ENCODE data around the gene ITIH1.

The ITIH1 gene

DNA sequence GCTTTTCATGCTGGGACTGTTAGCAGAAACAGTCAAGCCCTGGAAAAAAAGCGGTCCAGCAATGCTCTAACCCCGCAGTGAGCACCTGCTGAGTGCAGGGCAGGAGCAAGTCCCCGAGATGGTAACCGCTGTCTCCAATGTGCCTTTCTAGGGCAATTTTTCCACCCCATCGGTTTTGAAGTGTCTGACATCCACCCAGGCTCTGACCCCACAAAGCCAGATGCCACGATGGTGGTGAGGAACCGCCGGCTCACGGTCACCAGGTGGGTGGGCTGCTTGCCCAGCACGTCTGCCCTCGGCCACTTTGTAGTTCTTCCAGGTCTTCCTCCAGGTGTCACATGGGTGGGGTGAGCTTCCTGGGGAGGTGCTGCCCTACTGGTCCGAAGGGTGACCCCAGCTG, 14.0 kb downstream of the ITIH1 start:
- DNase-seq, result no peak

DNA sequence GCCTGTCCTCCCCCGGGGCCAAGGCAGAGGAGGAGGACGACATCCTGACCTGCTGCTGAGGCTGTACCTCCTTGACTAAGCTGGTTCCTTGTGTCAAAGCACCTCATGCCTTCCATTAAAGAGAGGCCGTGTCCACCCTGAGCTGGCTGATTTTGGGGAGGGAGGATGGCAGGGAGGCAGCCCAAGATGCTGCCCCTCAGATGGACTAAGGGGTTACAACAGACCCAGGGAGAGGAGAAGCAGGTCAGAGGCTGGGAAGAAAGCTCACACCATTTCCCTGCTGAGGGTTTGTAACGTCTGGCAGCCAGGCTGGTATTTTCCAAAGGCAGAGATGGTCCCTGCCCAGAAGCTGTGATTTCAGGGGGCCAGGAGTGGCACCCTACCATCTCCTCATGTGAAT, 14.5 kb downstream of the ITIH1 start:
- DNase-seq, result no peak

DNA sequence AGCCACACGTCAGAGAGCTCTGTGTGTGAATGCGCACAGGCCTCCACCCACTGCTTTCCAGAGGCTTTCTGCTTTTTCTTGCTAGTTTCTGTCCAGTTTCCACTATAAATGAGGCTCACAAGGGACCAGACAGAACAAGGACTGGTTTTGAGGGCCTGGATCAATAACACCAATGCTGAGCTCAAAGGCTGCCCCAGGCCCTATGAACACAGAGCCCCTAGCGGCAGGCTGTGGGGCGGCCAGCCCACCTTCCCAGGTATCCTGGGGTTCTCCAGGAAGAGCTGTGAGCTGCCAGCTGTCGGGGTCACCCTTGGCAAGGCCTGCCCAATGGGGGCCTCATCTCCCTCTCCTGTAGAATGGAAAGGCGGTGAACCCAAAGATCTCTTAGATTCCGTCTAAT, 15.0 kb downstream of the ITIH1 start:
- DNase-seq, result no peak

DNA sequence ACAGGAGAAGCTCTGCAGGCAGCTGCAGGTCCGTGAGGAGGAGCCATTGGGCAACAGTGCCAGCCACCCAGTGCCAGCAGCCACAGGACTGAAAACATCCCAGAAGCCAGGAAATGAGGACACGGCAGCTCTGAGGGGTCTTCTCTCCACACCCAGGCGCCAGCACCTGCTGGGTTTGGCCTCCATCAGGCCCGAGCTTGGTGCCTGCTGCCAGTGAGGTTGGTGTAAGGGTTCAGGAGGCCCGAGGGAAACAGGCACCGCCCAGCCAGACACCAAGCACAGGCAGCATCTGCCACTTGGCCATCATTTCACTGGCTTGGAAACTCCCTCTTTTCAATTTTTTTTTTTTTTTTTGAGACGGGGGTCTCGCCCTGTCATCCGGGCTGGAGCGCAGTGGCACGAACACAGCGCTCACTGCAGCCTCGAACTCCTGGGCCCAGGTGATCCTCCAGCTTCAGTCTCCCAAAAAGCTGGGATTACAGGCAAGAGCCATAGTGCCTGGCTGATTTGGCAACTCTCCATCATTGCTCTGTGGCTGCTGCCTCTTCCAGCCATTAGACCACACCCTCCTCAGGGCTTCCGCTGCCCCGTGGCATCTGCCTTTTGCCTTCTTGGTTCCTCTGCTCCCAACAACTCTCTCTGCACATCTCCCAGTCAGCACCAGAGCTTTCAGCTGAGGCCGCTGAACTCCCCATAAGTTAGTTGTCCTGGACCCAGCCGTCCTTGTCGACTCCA, 15.7 kb downstream of the ITIH1 start:
- DNase-seq, result no peak

DNA sequence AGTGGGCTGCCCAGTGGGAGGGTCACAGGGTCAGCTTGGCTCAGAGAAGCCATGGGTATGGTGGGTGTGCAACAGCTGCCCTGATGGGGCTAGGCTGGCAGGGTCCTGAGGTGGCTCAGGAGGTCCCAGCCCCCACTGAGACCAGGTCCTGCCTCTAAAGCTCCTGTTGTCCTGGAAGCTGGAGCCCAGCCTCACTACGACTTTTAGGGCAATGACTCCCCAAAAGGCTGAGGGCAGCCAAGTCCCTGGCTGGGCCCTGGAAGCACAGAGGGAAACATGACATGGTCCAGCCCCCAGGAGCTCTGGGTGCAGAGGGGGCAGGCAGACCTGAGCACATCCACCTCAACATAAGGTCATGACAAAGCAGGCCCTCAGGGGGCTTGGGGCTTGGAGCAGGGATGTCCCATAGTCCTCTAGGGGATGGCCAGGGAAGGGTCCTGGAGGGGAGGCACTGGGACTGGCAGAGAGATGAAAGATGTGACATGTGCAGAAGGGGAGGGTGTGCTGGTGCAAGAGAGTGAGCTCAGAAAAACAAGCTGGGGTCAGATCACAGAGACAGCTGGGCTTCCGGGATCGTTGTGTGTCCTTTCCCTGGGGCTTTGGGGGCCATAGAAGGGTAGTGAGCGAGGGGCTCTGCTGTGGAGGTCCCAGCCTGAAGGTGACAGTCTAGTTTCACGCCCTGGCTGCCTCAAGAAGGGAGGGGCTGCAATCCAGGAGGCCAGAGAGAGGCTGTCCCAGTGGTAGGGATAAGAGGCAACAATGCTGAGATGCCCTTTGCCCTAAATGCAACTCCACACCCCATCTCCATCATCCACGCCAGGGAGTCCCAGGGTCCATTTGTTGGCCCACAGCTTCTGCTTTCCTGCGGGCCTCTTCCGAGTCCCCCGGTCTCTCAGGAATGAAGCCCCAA, 16.6 kb downstream of the ITIH1 start:
- DNase-seq, result no peak

DNA sequence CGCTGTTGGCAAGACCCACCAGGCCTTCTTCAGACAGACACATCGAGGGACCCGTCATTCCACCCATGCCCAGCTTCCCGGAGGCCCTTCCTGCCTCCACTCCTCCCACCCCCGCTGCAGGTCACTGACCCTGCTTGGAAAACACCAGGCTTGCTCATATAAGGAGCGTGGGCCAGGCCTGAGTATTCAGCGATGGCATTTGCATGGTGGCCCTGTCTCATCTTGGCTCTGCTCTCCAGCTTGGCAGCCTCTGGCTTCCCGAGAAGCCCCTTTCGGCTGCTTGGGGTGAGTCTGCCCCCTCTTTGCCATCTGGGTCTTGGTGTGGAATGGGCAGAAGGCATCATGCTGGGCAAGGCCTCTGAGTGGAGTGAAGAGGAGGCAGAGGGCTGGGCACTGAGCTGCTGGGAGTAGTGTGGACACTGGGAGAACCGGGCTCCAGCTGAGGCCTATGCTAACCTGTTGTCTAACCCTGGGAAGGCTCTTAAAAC, 17.3 kb downstream of the ITIH1 start, which contains the start of gene ITIH3:
ITIH3 (plus strand) TSS at position 185 of the 488 bp plus-strand sequence; CDS start at position 193, 8 bp downstream.
- no peak for DNase-seq

DNA sequence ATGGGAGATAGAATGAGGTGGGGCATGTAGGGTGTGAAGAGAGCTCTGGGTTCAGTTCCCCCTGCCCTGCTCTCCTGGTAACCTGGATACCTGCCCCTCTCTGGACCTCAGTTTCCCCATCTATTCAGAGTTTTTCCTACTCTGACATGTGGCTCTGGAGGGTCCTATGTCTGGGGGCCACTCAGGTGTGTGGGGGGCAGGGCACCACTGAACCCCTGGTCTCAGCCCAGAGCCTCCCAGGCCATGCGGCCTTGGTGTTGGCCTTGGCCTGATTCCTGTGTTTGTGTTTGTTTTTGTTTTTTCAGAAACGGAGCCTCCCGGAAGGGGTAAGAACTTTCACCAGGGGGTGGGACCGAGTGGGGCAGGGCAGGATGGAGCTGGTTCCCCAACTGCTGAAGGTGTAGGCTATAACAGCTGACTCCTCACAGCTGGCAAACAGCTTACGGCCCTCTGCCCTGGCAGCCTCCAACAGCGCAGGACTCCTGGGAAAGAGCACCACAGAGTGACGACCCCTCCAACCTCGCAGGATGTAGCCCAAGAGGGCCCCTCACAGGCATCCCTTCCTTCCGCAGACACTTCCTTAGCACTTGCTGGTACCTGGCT, 18.0 kb downstream of the ITIH1 start:
- no peak for DNase-seq

DNA sequence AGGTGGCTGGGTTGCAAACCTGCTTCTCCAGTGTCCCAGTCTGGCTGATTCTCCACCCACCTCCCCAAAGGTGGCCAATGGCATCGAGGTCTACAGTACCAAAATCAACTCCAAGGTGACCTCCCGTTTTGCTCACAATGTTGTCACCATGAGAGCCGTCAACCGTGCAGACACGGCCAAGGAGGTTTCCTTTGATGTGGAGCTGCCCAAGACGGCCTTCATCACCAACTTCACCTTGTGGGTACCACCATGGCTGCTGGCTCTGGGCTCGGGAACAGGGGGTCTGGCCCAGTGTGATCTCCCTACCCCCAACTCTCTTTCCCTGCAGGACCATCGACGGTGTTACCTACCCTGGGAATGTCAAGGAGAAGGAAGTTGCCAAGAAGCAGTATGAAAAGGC, 19.0 kb downstream of the ITIH1 start:
- no peak for DNase-seq

DNA sequence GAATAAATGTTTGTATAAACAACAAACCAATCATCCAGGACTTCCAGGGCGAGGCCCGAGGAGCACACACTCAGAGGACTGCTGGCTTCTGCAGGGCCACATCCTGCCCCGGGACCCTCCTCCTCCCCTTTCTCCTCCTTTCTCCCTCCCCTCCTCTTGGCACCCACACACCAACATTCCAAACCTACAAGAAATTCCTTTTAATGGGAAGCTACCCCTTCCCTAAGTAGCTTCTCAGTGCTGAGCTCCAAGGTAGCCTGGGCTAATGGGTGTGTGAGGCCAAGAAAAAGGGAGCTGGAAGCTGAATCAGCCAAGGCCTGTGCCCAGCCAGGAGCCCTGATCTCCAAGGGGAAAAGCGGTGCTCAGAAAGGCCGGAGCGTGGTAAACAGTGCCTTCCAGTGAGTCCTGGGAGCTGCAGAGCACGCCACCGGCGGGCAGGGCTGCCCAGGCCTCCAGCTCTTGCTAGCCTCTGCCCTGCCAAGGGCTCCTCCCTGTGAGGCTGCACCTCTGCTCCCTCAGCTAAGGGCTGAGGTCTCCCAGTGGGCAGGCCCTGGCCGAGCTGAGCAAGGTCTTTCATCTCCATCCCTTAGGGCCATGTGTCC, 21.1 kb downstream of the ITIH1 start:
- no peak for DNase-seq

DNA sequence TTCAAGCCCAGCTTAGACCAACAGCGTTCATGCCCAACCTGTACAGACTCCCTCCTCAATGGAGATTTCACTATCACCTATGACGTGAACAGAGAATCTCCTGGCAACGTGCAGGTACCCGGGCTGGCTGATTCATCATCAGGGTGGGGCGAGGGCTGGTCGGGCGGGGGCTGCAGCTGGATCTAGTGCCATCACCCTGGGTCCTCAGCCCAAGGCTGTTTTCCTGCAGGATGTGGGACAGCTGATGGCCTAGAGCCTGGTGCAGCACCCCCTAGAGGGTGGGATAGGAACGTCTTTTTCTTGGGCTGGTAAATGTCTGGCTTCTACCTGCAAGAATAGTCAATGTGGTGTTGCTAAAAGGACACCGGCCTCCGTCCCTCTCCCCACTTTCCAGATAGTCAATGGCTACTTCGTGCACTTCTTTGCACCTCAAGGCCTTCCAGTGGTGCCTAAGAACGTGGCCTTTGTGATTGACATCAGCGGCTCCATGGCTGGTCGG, 21.6 kb downstream of the ITIH1 start:
- DNase-seq, result peak; percentile 7

DNA sequence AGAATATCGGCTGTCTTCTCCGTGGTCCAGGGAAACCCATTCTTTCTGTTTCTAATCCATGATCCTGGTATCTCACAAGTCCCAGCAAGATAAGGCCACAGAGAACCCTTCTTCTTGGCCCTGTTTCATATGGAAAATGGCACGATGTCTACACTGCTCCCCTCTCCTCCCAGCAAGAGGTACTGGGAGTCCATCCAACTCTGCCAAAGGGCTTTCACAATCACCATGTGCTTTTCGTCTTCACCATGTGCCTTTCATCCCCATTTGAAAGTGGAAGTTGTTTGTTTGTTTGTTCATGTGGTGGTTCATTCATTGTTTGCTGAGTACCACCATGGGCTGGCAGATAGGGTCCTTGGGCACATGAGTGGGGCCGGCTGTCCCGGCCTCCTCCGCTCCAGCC, 22.7 kb downstream of the ITIH1 start:
- DNase-seq, result no peak

DNA sequence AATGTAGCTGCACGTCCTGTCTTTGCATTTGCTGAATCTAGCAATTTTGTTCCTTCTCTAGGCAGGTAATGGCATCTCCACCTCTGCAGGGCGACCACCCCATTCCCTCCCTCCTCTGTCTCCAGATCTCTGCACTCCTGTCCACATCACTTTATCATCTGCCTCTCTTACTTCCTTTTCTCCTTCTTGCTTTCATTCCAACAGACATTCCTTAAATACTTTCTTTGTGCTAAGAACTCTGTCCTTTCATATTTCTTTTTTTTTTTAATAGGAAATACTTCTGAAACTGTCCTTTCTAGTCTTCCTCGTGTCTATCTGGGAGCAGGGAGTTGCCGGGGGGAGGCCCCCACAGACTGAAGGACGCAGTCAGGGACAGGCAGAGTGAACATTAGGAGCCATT, 24.4 kb downstream of the ITIH1 start:
- no peak for DNase-seq

DNA sequence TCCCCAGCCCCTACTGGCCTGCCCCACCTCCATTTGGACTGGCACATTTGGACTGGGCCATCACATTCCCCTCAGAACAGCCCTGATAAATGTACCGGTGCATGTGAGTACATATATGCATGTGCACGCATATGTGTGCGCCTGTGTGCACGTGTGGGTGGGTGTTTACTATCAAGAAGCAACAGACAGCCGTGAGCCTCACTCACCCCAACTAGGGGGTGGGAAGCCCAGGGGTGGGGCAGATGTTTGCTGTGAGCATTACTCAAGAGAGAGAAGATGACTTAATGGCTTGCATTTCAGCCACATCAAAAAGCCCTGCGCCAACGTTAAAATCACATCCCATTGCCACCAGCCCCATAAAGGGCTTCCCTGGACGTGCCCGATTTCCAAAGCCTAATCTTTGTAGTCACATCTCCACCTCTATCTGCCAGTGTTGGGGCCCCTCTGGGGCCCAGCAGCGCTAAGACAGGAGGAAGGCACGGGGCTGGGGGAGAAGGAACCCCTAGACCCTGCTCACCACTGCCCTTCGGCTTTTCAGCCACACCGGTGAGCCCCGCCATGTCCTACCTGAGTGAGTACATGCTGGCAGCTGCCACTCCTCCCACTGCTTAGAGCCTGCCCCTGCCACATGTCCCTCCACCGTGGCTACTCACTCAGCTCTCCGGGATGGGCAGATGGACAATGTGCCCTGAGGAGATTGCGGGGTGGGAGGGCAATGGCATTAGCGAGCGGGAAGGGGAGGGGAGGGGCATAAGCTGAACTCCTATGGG, 28.1 kb downstream of the ITIH1 start:
- no peak for DNase-seq

DNA sequence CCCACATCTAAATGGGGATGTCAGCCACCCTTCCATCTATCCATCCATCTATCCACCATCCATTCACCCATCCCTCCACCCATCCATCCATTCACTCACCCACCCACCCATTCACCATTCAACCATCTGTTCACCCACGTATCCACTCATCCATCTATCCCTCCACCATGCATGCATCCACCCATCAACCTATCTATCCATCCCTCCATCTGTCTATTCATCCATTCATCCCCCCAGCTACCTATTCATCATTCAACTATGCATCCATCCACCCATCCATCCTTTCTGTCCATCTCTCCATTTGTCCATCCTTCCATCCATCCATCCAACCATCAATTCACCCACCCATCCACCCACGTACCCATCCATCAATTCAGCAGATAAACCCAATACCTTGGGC, 31.8 kb downstream of the ITIH1 start:
- no peak for DNase-seq

DNA sequence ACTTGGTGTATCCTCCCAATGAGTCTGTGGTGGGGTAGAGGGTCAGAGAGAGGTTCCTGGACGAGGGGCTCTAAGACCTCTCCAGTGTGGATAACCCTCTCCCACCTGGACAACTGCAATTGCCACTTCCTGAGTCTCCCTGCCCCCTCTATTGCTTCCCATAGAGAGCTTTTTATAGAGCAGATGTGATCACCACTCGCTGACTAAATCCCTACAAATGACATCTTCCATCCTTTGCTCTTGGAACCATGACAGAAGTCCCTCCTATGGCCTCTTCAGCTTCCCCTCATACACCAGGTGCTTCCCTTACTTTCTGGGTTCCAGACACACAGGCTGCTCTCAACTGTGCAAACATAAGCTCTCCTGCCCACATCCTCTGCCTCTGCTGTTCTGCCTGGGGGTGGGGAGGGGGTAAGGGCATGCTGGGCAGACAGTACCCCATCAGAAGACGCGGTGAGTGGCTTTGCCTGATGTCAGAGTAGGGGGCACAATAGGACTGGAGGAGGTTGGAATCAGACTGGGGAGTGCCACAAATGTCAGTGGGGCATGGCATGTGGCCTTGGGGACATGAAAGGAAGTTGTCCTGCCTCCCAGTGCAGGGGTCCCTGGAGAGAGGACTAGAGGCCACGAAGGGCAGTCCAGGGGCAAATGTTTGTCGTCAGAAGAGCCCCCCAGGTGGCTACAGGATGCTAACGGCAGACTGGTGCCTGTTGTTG, 32.4 kb downstream of the ITIH1 start:
- DNase-seq, result peak; percentile 60

DNA sequence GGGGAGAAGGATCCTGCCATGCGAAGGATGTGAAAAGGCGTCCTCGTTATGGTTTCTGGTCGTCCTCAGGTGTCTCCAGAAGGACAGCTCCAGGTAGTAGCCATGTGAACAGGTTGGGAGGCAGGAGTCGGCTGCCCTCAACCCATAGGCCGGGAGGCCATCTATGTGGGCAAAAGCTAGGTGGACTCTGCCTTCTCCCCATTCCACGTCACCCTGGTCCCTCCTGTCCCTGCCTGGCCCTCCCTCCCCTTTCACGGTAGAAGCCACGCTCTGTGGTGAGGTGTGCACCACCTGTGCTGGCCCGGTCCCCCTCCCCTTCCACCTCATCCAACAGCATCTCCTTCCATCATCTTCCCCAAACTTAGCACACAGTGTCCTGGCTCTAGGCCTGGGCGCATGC, 33.5 kb downstream of the ITIH1 start:
- no peak for DNase-seq

DNA sequence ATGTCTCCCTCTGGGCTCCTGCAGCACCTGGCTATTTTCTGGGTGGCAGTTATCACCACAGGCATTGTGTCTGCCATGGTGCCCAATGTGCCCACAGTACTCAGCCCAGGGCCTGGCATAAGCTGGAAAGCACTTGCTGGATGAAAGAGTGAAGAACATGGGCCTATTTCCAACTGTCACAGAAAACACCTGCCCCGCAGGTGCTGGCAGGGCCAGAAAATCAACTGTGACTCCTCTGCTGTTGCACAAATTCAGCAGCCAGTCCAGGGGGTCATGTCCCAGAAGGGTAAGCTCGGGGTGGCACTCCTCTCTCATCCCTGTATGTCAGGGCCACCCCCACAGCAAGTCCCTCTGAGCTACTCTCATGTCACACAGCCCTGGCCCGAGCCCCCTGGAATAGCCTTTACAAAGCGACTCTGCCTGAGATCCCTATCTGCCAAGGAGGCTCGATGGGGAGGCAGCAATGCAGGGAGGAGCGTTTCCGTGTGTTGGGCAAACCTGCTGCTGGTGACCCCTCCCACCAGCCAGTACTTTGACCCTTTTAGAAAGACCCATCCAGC, 34.1 kb downstream of the ITIH1 start:
- DNase-seq, result no peak

DNA sequence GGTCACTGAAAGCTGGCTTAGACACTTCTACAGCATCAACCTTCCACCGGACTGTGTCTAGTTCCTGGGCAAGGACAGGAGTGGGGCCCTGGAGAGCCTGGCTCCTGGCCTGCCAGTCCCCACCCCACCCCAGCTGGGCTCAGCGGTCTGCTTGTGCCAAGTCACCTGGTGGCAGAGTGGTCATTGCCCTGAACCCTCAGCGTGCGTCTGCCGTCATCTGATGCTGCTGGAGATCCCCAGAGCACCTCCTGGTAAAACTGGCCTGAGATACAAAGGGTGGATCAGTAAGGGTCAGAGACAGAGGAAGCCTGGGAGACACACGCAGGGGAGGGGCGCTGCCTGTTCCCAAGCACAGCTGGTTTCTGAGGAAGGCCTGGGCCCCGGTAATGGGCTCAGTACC, 36.4 kb downstream of the ITIH1 start:
- no peak for DNase-seq

DNA sequence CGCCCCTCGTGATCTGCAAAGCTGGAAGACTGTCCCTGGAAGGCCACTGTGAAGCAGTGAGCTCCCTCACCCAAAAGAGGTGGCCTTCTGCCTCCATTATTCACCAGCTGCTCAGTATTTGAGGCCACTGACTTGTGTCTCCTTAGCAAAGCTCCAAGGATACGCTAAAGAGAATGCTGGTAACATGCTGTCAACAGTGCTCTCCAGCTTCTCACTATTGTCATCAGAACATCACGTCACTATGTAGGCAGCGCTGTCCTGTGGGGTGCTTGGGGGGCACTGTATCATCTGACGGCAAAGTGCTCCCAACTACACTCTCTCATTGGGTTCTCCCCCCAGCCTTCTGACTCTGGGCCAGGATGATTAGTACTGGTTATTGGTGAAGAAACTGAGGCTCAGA, 38.8 kb downstream of the ITIH1 start:
- DNase-seq, result no peak

DNA sequence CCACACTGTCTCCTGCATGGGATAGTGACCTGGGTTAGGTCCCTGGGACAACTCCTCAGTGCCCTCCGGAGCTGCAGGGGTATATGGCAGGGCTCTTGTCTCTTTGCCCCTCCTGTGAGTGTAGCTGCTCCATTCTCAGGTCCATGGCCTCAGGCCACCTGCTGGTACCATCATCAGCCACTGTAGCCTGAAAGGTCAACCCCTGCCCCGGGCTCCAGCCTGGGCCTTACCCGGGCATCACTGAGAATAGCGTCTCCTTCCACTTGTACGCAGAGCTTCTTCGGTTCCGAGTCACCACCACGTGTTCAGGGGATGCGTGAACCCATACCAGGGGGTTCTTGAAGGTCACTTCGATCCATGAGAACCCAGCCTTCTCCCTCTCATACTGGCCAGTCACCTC, 39.3 kb downstream of the ITIH1 start:
- DNase-seq, result no peak

DNA sequence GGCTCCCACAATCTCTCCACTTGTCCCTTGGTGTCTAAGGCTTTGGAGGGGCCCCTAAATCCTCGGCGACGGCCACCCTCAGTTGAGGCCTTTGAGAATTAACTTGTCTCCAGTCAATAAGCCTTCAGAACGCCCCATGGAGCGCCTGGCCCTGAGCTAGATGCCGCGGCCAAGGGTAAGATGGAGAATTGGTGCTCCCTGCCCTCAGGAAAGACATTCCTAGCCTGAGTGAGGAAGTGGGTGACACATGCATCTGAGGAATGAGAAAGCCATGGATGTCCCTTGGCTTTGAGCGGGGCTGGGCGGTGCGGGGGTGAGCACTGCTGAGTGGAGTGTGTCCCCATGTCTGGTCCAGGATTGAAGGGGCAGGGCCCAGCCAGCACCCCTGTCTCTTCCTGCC, 39.8 kb downstream of the ITIH1 start:
- no peak for DNase-seq

Measured in NCI-H510A treated with DMSO at 0.1 percent for 48 hours (cell line).